Vagina (tissue), 2 donors: ENCODE results near the gene PAQR4. TPM values are rescaled to one million over a fixed set of nuclear protein-coding genes. Genes with fewer than 3 reads are reported as not detected.
"Not testable (repeated sequence)": the region's sequence is repeated elsewhere in the genome, so short reads cannot be mapped to it uniquely, and the experiment has no call there.

ENCODE experiments used
- DNase-seq, 2 donors: peaks; one replicate each; pipeline ENCODE4 v3.0.0-alpha.2; 2017; ENCODE audit errors: extremely low spot score in 2 of 2
- H3K27ac ChIP-seq: fragments of 200-600 bp; sonication (generic); one replicate; pipeline ENCODE4 v1.5.1; 2019
- H3K27me3 ChIP-seq: fragments of 200-600 bp; sonication (generic); one replicate; pipeline ENCODE4 v1.5.1; 2019
- H3K36me3 ChIP-seq, 2 donors: fragments of 200-600 bp; sonication (generic); one replicate each; pipeline ENCODE4 v1.5.1; 2017 to 2019
- H3K4me1 ChIP-seq: fragments of 200-600 bp; sonication (generic); one replicate; pipeline ENCODE4 v1.5.1; 2019
- H3K4me3 ChIP-seq, 2 donors: fragments of 200-600 bp; sonication (generic); 1 replicate in 1 of 2; 2 replicates in 1 of 2; pipeline ENCODE4 v1.5.1; 2016 to 2019
- H3K9me3 ChIP-seq: fragments of 200-600 bp; sonication (generic); one replicate; pipeline ENCODE4 v1.5.1; 2019
- POLR2A ChIP-seq, 2 donors: fragments of 450-650 bp; IDR thresholded peaks; one replicate each; pipeline ENCODE4 v1.6.1; 2017; ENCODE audit warnings: antibody characterized with exemption in 2 of 2, mild to moderate bottlenecking in 2 of 2, moderate library complexity in 2 of 2
- POLR2AphosphoS5 ChIP-seq, 2 donors: sonication (generic); formaldehyde crosslinking; IDR thresholded peaks; one replicate each; pipeline ENCODE4 v1.9.0; 2017; ENCODE audit warnings: antibody characterized with exemption in 2 of 2, mild to moderate bottlenecking in 2 of 2, low read depth in 1 of 2; ENCODE audit not compliant: insufficient read depth in 1 of 2
- intact Hi-C: fragments of 100-400 bp; cut with DNase I; formaldehyde crosslinking; loops from one replicate; pipeline ENCODE4 v1.15.1; 2023
- total RNA-seq: library from RNA; depleted of rRNA; stranded (reverse); fragments of >200 nt; gene quantifications from one replicate; pipeline ENCODE4 v1.2.3, GENCODE V29; 2016
- TF ChIP-seq, protein P1 (sequence below), 3 experiments: fragments of 450-650 bp in 2 of 3; fragments of 200-600 bp in 1 of 3; sonication (generic) in 1 of 3; IDR thresholded peaks; one replicate each; pipeline ENCODE4 v1.5.1; 2017 to 2019; ENCODE audit warnings: antibody characterized with exemption in 3 of 3, mild to moderate bottlenecking in 2 of 3, moderate library complexity in 2 of 3

The PAQR4 gene
- total RNA-seq, 1 donor from 2014 or later = 2.7 TPM

DNA sequence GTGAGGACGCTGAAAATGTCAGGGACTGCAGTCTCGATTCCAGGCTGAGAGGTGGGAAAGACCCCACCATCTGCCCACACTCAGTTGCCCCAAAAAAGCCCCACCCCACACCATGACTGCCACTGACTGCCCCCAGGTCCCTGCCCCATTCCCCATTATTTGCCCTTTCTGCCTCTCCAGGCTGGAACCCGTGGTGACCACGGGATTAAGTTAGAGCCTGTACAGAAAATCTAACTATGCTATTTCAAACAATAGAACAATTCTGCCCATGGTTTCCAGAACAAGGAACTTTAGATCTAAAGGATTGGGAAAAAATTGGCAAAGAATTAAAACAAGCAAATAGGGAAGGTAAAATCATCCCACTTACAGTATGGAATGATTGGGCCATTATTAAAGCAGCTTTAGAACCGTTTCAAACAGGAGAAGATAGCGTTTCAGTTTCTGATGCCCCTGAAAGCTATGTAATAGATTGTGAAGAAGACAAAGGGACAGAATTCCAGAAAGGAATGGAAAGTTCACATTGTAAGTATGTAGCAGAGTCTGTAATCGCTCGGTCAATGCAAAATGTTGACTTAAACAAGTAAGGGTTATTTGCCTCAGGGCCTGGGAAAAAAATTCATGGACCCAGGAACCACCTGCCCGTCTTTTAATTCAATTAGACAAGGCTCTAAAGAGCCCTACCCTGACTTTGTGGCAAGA, 43.0 kb upstream of the PAQR4 start:
- intact Hi-C loops = no loop called here
- peaks cover 0 to 14% of the 10 kb centered on the region in 2 donors for H3K36me3 ChIP-seq
- TF ChIP-seq POLR2A (IDR thresholded peaks at IDR 0.05) (no peak), POLR2AphosphoS5 (IDR thresholded peaks at IDR 0.05; ENCODE audit: insufficient read depth in 1 of 2, low read depth in 1 of 2) (no peak)
- TF ChIP-seq, protein P1, sequence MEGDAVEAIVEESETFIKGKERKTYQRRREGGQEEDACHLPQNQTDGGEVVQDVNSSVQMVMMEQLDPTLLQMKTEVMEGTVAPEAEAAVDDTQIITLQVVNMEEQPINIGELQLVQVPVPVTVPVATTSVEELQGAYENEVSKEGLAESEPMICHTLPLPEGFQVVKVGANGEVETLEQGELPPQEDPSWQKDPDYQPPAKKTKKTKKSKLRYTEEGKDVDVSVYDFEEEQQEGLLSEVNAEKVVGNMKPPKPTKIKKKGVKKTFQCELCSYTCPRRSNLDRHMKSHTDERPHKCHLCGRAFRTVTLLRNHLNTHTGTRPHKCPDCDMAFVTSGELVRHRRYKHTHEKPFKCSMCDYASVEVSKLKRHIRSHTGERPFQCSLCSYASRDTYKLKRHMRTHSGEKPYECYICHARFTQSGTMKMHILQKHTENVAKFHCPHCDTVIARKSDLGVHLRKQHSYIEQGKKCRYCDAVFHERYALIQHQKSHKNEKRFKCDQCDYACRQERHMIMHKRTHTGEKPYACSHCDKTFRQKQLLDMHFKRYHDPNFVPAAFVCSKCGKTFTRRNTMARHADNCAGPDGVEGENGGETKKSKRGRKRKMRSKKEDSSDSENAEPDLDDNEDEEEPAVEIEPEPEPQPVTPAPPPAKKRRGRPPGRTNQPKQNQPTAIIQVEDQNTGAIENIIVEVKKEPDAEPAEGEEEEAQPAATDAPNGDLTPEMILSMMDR (IDR thresholded peaks at IDR 0.05) = no peak
- H3K27me3 ChIP-seq = no peaks in the 10 kb centered on the region
- peaks cover 27% of the 10 kb centered on the region for H3K4me1 ChIP-seq
- H3K27ac ChIP-seq = no peak overlapping the region
- no peak for DNase-seq
- H3K4me3 ChIP-seq = no peak overlapping the region
- H3K9me3 ChIP-seq = no peaks in the 10 kb centered on the region

DNA sequence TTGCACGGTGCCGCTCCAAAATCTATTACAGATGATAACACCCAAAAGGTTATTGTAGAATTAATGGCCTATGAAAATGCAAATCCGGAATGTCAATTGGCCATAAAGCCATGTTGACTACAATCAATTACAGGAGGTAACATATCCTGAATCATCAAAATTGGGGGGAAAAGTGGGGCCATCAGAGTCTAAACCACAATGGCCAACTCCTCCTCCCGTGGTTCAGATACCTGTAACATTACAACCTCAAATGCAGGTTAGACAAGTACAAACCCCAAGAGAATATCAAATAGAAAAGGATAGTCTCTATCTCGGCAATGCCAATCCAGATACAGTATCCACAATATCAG, 42.5 kb upstream of the PAQR4 start:
- DNase-seq = no peak
- H3K4me1 ChIP-seq = peaks cover 27% of the 10 kb centered on the region
- no peak overlapping the region for H3K27ac ChIP-seq
- intact Hi-C loops = no loop called here
- peak overlapping the region; percentile 2 to 15 for H3K4me3 ChIP-seq
- H3K9me3 ChIP-seq = no peaks in the 10 kb centered on the region
- no peaks in the 10 kb centered on the region for H3K27me3 ChIP-seq
- TF ChIP-seq POLR2AphosphoS5 (IDR thresholded peaks at IDR 0.05; ENCODE audit: insufficient read depth in 1 of 2, low read depth in 1 of 2) = no peak
- TF ChIP-seq, protein P1 (IDR thresholded peaks at IDR 0.05) = no peak
- TF ChIP-seq POLR2A (IDR thresholded peaks at IDR 0.05) = no peak
- peaks cover 0 to 14% of the 10 kb centered on the region in 2 donors for H3K36me3 ChIP-seq

DNA sequence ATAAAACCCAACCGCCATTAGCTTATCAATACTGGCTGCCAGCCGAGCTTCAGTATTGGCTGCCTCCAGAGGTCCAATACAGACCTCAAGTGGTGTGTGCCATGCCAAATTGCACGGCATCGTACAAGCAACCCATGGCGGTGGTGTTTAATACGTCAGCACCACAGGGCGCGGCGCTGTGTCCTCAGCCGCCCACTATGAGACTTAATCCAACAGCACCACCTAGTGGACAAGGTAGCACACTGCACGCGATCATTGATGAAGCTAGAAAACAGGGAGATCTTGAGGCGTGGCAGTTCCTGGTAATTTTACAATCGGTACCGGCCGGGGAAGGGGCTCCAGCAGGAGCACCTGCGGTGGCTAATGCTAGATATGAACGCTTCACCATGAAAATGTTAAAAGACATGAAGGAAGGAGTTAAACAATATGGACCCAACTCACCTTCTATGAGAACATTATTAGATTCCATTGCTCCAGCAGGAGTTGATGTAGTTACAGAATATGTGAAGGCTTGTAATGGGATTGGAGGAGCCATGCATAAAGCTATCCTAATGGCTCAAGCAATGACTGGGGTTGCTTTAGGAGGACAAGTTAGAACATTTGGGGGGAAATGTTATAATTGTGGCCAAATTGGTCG, 42.0 kb upstream of the PAQR4 start:
- Histone ChIP-seq H3K9me3 (no peaks in the 10 kb centered on the region), H3K36me3 (peaks cover 0 to 14% of the 10 kb centered on the region in 2 donors), H3K4me3 (peak overlapping the region; percentile 2 to 15), H3K4me1 (peaks cover 27% of the 10 kb centered on the region), H3K27ac (no peak overlapping the region), H3K27me3 (no peaks in the 10 kb centered on the region)
- intact Hi-C loops = no loop called here
- DNase-seq = no peak
- TF ChIP-seq, protein P1 (IDR thresholded peaks at IDR 0.05) = peak; percentile 91 to 100 (median 94)
- TF ChIP-seq POLR2AphosphoS5 (IDR thresholded peaks at IDR 0.05; ENCODE audit: insufficient read depth in 1 of 2, low read depth in 1 of 2) = no peak

DNA sequence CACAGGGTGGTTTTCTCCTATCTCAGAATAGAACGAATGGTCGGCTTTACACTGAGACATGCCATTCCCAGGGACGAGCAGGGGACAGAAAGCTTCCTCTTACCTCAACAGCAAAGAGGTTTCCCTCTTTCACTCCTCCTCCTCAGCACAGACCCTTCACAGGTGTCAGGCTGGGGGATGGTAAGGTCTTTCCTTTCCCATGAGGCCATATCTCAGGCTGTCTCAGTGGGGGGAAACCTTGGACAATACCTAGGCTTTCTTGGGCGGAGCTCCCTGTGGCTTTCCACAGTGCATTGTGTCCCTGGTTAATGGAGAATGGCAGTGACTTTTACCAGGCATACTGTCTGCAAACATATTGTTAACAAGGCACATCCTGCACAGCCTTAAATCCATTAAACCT, 41.0 kb upstream of the PAQR4 start:
- H3K9me3 ChIP-seq, DNase-seq, intact Hi-C loops, H3K27ac ChIP-seq, H3K27me3 ChIP-seq, H3K4me3 ChIP-seq: not testable (repeated sequence)
- H3K4me1 ChIP-seq = peaks cover 27% of the 10 kb centered on the region
- peaks cover 0 to 18% of the 10 kb centered on the region in 2 donors for H3K36me3 ChIP-seq

DNA sequence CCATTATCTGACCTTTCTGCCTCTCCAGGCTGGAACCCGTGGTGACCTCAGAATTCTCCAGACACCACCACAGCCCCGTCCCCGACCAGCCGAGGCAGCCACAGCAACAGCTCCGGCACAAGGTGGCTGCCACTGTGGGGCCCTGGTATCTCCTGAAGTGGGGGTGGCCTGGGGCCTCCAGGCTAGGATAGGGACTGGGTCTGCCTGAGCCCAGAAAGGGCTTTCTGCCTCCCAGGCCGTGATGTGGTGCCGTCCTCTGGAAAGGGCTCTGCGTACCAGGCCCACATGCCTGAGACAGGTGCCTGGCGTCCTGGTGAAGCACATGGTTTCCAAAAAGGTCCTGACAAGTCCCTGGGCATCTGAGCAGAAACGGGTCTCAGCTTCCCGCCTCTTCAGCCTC, 40.4 kb upstream of the PAQR4 start:
- TF ChIP-seq, protein P1 (IDR thresholded peaks at IDR 0.05) = no peak
- no peak for TF ChIP-seq POLR2AphosphoS5 (IDR thresholded peaks at IDR 0.05; ENCODE audit: insufficient read depth in 1 of 2, low read depth in 1 of 2)
- TF ChIP-seq POLR2A (IDR thresholded peaks at IDR 0.05) = no peak
- H3K9me3 ChIP-seq = no peaks in the 10 kb centered on the region
- intact Hi-C loops = no loop called here
- H3K27ac ChIP-seq = no peak overlapping the region
- no peak for DNase-seq
- H3K4me3 ChIP-seq = no peak overlapping the region
- H3K27me3 ChIP-seq = no peaks in the 10 kb centered on the region
- peaks cover 0 to 24% of the 10 kb centered on the region in 2 donors for H3K36me3 ChIP-seq
- H3K4me1 ChIP-seq = peaks cover 27% of the 10 kb centered on the region
